Mucosa of stomach (tissue), 1 donor: ENCODE data around the gene EMC7.
A peak's percentile ranks its signal among the peaks of the same experiment; 100 is the strongest.
"Not testable (repeated sequence)": the region's sequence is repeated elsewhere in the genome, so short reads cannot be mapped to it uniquely, and the experiment has no call there.

Experiments
- H3K27me3 ChIP-seq: one replicate; pipeline ENCODE4 v1.7.0; 2013; ENCODE audit warnings: mild to moderate bottlenecking, low read length; ENCODE audit not compliant: control insufficient read depth, insufficient read depth
- H3K36me3 ChIP-seq: one replicate; pipeline ENCODE4 v1.7.0; 2013; ENCODE audit warnings: low read length; ENCODE audit not compliant: control insufficient read depth, insufficient read depth
- H3K4me1 ChIP-seq: one replicate; pipeline ENCODE4 v1.7.0; 2013; ENCODE audit warnings: mild to moderate bottlenecking, low read length; ENCODE audit not compliant: control insufficient read depth, insufficient read depth
- H3K4me3 ChIP-seq: one replicate; pipeline ENCODE4 v1.7.0; 2013; ENCODE audit warnings: low read length
- H3K9ac ChIP-seq: one replicate; pipeline ENCODE4 v1.7.0; 2013; ENCODE audit warnings: mild to moderate bottlenecking, low read length, moderate library complexity
- H3K9me3 ChIP-seq: one replicate; pipeline ENCODE4 v1.7.0; 2013; ENCODE audit warnings: mild to moderate bottlenecking, low read length, moderate library complexity; ENCODE audit not compliant: control insufficient read depth
- donor health status: Pancreatic carcinoma.

The EMC7 gene

DNA sequence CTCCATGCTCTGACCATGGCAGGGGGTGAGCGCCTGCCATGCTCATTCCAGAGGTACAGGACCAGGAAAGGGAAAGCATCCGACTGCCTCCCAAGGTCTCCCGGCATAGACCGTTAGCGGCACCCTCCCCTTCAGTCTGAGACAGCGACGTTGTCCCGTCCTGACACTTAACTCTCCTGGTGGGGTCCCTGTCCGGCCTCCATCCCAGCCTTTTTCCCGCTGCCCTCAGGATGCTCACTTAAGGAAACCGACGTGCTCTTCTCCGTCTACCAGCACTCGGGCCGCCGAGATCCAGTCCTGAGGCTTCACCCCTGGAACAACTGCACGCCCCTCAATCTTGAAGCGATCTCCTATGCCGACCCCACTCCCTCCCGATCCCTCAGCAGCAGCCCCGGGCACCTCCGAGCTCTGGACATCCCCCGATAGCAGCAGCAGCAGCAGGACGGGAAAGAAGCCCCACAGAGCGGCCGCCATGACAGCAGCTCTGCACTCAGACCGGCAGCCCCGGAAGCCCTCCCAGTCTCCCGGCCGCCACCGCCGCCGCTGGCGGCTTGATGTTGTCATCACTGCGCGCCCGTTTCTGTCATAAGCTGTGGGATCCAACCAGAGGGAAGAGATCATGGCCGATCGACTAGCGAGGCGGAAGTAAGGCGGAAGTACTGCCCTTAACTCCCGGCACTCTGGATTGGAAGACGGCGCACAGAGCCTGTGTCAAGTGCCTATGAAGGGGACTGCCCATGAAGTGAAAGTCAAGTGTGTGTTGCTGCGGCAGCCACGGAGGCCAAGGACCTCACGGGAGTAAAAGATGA is at the start of gene EMC7, which contains the start of gene PGBD4:
Gene EMC7, minus strand, starts transcription at position 497 of the 809 bp plus-strand sequence. Its CDS starts 23 bp downstream, at position 474.
Gene PGBD4, plus strand, starts transcription at position 718 of the 809 bp plus-strand sequence. CDS start 449 bp downstream, outside the sequence.
- Histone ChIP-seq H3K4me1 (no peaks in the 10 kb centered on the region), H3K36me3 (no peaks in the 10 kb centered on the region), H3K27me3 (no peaks in the 10 kb centered on the region), H3K9ac (peak within 1 kb of the TSS; percentile 81), H3K4me3 (peak within 1 kb of the TSS; percentile 81), H3K9me3 (no peaks in the 10 kb centered on the region)

DNA sequence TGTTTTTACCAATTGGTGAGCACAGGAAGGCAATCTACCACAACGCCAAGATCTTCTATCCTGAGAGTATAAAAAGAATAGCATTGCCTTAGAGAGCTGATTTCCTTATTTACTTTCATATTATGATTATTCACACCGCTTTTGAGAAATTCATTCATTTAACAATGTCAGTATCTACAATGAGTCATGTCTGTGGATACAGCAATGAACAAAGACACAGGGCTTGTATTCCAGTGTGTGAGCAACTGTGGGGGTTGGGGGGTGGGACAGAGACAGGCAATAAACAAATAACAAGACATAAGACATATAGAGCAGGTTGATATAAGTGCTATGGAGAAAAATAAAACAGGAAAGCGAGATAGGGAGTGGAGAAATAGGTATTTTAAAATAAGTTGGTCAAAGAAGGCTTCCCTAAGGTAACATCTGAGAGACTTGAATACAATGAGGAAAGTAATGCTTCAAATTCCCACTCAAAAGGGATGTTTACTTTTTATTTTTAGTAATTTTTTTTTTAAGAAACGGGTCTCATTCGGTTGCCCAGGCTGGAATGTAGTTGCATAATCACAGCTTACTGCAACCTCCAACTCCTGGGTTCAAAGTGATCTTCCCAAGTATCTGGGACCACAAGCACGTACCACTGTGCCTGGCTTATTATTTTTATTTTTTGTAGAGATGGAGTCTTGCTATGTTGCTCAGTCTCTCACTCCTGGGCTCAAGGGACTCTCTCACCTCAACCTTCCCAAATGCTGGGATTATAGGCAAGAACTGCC is 45.9 kb upstream of the EMC7 start:
- Histone ChIP-seq H3K4me3 (no peak overlapping the region), H3K36me3 (no peaks in the 10 kb centered on the region), H3K27me3 (no peaks in the 10 kb centered on the region), H3K9me3 (no peaks in the 10 kb centered on the region), H3K4me1 (no peaks in the 10 kb centered on the region), H3K9ac (no peak overlapping the region)

GRCh38 chr15:34133511-34133910 is 31.8 kb upstream of the EMC7 start:
- H3K9me3 ChIP-seq, result no peaks in the 10 kb centered on the region
- no peaks in the 10 kb centered on the region for H3K36me3 ChIP-seq
- no peaks in the 10 kb centered on the region for H3K4me1 ChIP-seq
- no peaks in the 10 kb centered on the region for H3K27me3 ChIP-seq
- no peak overlapping the region for H3K4me3 ChIP-seq
- H3K9ac ChIP-seq, result no peak overlapping the region

- Histone ChIP-seq H3K9me3 (no peaks in the 10 kb centered on the region), H3K4me3 (no peak overlapping the region), H3K4me1 (no peaks in the 10 kb centered on the region), H3K27me3 (no peaks in the 10 kb centered on the region), H3K36me3 (no peaks in the 10 kb centered on the region), H3K9ac (no peak overlapping the region)
Observed at GRCh38 chr15:34132881-34133280, 31.2 kb upstream of the EMC7 start.

DNA sequence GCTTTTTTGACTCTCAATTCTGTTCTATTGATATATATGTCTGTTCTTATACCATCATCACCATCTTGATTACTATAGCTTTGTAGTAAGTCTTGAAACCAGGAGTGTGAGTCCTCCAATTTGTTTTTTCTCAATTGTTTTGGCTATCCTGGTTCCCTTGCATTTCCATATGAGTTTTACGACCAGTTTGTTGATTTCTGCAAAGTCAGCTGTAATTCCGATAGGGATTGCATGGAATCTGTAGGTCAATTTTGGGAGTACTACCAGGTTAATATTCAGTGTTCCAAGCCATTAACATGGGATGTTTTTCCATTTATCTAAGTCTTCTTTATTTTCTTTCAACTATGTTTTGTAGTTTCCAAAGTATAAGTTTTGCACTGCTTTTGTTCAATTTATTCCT is 27.2 kb upstream of the EMC7 start:
- Histone ChIP-seq H3K9me3 (no peaks in the 10 kb centered on the region), H3K36me3 (no peaks in the 10 kb centered on the region), H3K27me3 (no peaks in the 10 kb centered on the region), H3K9ac (no peak overlapping the region), H3K4me1 (no peaks in the 10 kb centered on the region), H3K4me3 (no peak overlapping the region)

DNA sequence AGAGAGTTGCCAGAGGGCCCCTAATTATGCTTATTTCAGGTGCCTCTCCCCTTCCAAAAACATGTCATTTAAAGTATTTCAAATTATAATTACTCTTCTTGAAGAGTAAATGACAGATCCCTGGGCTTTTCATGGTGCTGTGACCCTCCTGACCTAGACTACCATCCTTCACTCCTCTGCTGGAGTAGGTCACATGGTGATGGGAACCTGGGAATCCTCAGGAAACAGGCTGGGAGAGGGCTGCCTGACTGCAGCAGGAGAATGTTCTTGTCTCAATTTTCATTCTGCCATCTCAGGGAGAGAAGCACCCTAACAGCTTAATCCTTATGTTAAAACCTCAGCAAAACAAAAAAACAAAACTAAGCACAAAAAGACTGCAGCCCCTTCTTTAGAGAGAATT is 24.9 kb upstream of the EMC7 start:
- H3K27me3 ChIP-seq, result no peaks in the 10 kb centered on the region
- H3K36me3 ChIP-seq, result no peaks in the 10 kb centered on the region
- H3K4me1 ChIP-seq, result no peaks in the 10 kb centered on the region
- no peak overlapping the region for H3K9ac ChIP-seq
- no peaks in the 10 kb centered on the region for H3K9me3 ChIP-seq
- no peak overlapping the region for H3K4me3 ChIP-seq

- Histone ChIP-seq H3K4me1 (no peaks in the 10 kb centered on the region), H3K4me3 (no peak overlapping the region)
Observed at GRCh38 chr15:34125945-34126344, 24.3 kb upstream of the EMC7 start.

DNA sequence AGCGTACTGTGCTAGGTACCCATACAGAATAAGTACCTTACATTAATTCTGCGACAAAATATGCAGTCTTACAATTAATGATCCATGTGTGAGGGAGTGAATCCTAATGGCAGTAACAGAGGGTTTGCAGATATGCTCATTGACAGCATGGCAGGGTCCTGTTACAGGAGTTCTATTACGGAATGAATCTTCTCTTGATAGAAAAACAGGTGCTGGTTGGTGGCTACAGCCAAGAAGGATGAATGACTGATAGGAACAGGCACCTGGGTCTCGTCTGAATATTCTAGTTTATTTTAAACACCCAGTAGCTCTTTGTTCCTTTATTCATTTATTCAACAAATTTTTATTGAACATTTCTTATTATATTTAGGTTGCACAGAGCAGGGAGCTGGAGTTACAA is 23.0 kb upstream of the EMC7 start:
- Histone ChIP-seq H3K4me1 (no peaks in the 10 kb centered on the region), H3K9me3 (no peaks in the 10 kb centered on the region), H3K36me3 (no peaks in the 10 kb centered on the region), H3K9ac (no peak overlapping the region), H3K4me3 (no peak overlapping the region), H3K27me3 (no peaks in the 10 kb centered on the region)

More at GRCh38 chr15:34125945-34126344, 24.3 kb upstream of the EMC7 start:
- Histone ChIP-seq H3K36me3 (no peaks in the 10 kb centered on the region), H3K27me3 (no peaks in the 10 kb centered on the region), H3K9me3 (no peaks in the 10 kb centered on the region), H3K9ac (no peak overlapping the region)

GRCh38 chr15:34122771-34123183 is 21.1 kb upstream of the EMC7 start:
- Histone ChIP-seq H3K27me3 (no peaks in the 10 kb centered on the region), H3K4me1 (no peaks in the 10 kb centered on the region), H3K9me3 (no peaks in the 10 kb centered on the region), H3K36me3 (no peaks in the 10 kb centered on the region), H3K4me3 (no peak overlapping the region), H3K9ac (no peak overlapping the region)

DNA sequence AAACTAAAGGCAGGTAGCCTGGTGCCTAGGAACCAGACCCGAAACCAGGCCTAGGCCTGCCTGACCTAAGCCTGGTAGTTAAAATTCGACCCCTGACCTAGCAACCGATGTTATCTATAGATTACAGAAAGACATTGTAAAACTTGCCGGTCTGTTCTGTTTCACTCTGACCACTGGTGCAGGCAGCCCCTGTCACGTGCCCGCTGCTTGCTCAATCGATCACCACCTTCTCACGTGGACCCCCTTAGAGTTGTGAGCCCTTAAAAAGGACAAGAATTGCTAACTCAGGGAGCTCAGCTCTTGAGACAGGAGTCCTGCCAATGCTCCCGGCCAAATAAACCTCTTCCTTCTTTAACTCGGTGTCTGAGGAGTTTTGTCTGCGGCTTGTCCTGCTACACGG is 20.1 kb upstream of the EMC7 start:
- H3K9me3 ChIP-seq, H3K9ac ChIP-seq, H3K27me3 ChIP-seq, H3K4me3 ChIP-seq, H3K4me1 ChIP-seq, H3K36me3 ChIP-seq: not testable (repeated sequence)

DNA sequence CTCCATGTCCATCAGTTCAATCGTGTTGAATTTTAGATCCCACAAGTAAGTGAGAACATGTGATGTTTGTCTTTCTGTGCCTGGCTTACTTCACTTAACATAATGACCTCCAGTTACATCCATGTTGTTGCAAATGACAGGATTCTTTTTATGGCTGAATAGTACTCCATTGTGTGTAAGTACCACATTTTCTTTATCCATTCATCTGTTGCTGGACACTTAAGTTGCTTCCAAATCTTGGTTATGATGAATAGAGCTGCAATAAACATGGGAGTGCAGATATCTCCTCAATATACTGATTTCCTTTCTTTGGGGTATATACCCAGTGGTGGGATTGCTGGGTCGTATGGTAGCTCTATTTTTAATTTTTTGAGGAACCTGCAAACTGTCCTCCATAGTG is 18.8 kb upstream of the EMC7 start:
- not testable (repeated sequence) for H3K27me3 ChIP-seq, H3K4me3 ChIP-seq, H3K9me3 ChIP-seq, H3K9ac ChIP-seq, H3K36me3 ChIP-seq, H3K4me1 ChIP-seq

- Histone ChIP-seq H3K36me3 (no peaks in the 10 kb centered on the region), H3K4me1 (no peaks in the 10 kb centered on the region), H3K27me3 (no peaks in the 10 kb centered on the region), H3K9ac (no peak overlapping the region), H3K4me3 (no peak overlapping the region), H3K9me3 (no peaks in the 10 kb centered on the region)
Observed at GRCh38 chr15:34119291-34119690, 17.6 kb upstream of the EMC7 start.
